Upper lobe of right lung (tissue), 1 donor: ENCODE results near the gene ITGAD. TPM values are rescaled to one million over a fixed set of nuclear protein-coding genes. Genes with fewer than 3 reads are reported as not detected.
A peak's percentile ranks its signal among the peaks of the same experiment; 100 is the strongest.

Experiments
- ATAC-seq: fragments of 200-7000 bp; cut with Tn5 transposase; one replicate; pipeline ENCODE4 v1.9.1; 2020; ENCODE audit warnings: mild to moderate bottlenecking, moderate library complexity
- DNase-seq: peaks from one replicate; pipeline ENCODE4 v3.0.0-alpha.2; 2020
- H3K27ac ChIP-seq: fragments of 200-600 bp; one replicate; pipeline ENCODE4 v1.8.0; 2022
- H3K27me3 ChIP-seq: fragments of 200-600 bp; one replicate; pipeline ENCODE4 v1.8.0; 2022; ENCODE audit warnings: mild to moderate bottlenecking
- H3K36me3 ChIP-seq: fragments of 200-600 bp; one replicate; pipeline ENCODE4 v1.8.0; 2022
- H3K4me1 ChIP-seq: fragments of 200-600 bp; one replicate; pipeline ENCODE4 v1.8.0; 2022
- H3K4me3 ChIP-seq: fragments of 200-600 bp; one replicate; pipeline ENCODE4 v1.8.0; 2022; ENCODE audit warnings: mild to moderate bottlenecking
- H3K9me3 ChIP-seq: fragments of 200-600 bp; one replicate; pipeline ENCODE4 v1.8.0; 2022
- CTCF ChIP-seq: fragments of 200-600 bp; IDR thresholded peaks from one replicate; pipeline ENCODE4 v1.8.0; 2022; ENCODE audit warnings: antibody characterized with exemption
- intact Hi-C: fragments of 100-400 bp; cut with DNase I; formaldehyde crosslinking; loops from one replicate; pipeline ENCODE4 v1.11.0; 2022
- total RNA-seq: library from RNA; stranded (reverse); fragmentation: NEBNext Ultra II Directional; extraction: Animal tissue kit (Norgen Biotek cat#: 25700); gene quantifications from one replicate; pipeline ENCODE4 v1.2.1, GENCODE V29; 2021
- donor health status: DM: no; HTN: yes; CAD: no; lungs with severe emphysema.

The ITGAD gene
- total RNA-seq, 1 donor from 2014 or later: 0.20 TPM

GRCh38 chr16:31429314-31429713, 36.2 kb downstream of the ITGAD start:
- Histone ChIP-seq H3K4me3 (no peak overlapping the region), H3K9me3 (no peaks in the 10 kb centered on the region), H3K36me3 (no peaks in the 10 kb centered on the region), H3K27ac (no peak overlapping the region), H3K27me3 (no peaks in the 10 kb centered on the region), H3K4me1 (peaks cover 4% of the 10 kb centered on the region)
- no peak for TF ChIP-seq CTCF
- intact Hi-C loops: no loop called here
- ATAC-seq: no peak
- no peak for DNase-seq

GRCh38 chr16:31429796-31430195, 36.7 kb downstream of the ITGAD start:
- no peak overlapping the region for H3K27ac ChIP-seq
- no peak overlapping the region for H3K4me3 ChIP-seq
- H3K4me1 ChIP-seq: peaks cover 4% of the 10 kb centered on the region
- TF ChIP-seq CTCF: no peak
- ATAC-seq (no peak), DNase-seq (no peak)
- intact Hi-C loops: no loop called here
- H3K27me3 ChIP-seq: no peaks in the 10 kb centered on the region
- H3K9me3 ChIP-seq: no peaks in the 10 kb centered on the region
- H3K36me3 ChIP-seq: no peaks in the 10 kb centered on the region

- H3K27ac ChIP-seq: no peak overlapping the region
- no peak overlapping the region for H3K4me3 ChIP-seq
- no peak for ATAC-seq
Observed at GRCh38 chr16:31430380-31431052, 37.4 kb downstream of the ITGAD start.

GRCh38 chr16:31435341-31436220, 42.4 kb downstream of the ITGAD start:
- no peaks in the 10 kb centered on the region for H3K27me3 ChIP-seq
- H3K4me1 ChIP-seq: no peaks in the 10 kb centered on the region
- no peak for TF ChIP-seq CTCF
- no peaks in the 10 kb centered on the region for H3K36me3 ChIP-seq
- peak; percentile 45 for ATAC-seq
- no peaks in the 10 kb centered on the region for H3K9me3 ChIP-seq
- H3K4me3 ChIP-seq: no peak overlapping the region
- DNase-seq: no peak
- intact Hi-C loops: no loop called here
- H3K27ac ChIP-seq: no peak overlapping the region

More at GRCh38 chr16:31430380-31431052, 37.4 kb downstream of the ITGAD start:
- no peak for TF ChIP-seq CTCF
- intact Hi-C loops: no loop called here
- H3K4me1 ChIP-seq: peaks cover 4% of the 10 kb centered on the region
- no peaks in the 10 kb centered on the region for H3K9me3 ChIP-seq
- DNase-seq: no peak
- H3K27me3 ChIP-seq: no peaks in the 10 kb centered on the region
- H3K36me3 ChIP-seq: no peaks in the 10 kb centered on the region

GRCh38 chr16:31436221-31437045, 43.3 kb downstream of the ITGAD start:
- Histone ChIP-seq H3K9me3 (no peaks in the 10 kb centered on the region), H3K4me3 (no peak overlapping the region), H3K4me1 (no peaks in the 10 kb centered on the region), H3K27me3 (no peaks in the 10 kb centered on the region), H3K27ac (no peak overlapping the region), H3K36me3 (no peaks in the 10 kb centered on the region)
- no peak for DNase-seq
- ATAC-seq: peak; percentile 36
- intact Hi-C loops: no loop called here
- TF ChIP-seq CTCF: no peak
